NCI-H774 (cell line): ENCODE results near the gene CAVIN1.
A peak's percentile ranks its signal among the peaks of the same experiment; 100 is the strongest.
"Not testable (repeated sequence)": the region's sequence is repeated elsewhere in the genome, so short reads cannot be mapped to it uniquely, and the experiment has no call there.

Experiments
- DNase-seq: peaks from one replicate; lab custom pipeline; 2025; lab: John Stamatoyannopoulos, UW

CAVIN1 gene

GRCh38 chr17:42378359-42378958, 44.6 kb downstream of the CAVIN1 start:
- DNase-seq: no peak

GRCh38 chr17:42373896-42374295, 49.2 kb downstream of the CAVIN1 start:
- DNase-seq: no peak

GRCh38 chr17:42372142-42372541, 50.9 kb downstream of the CAVIN1 start:
- no peak for DNase-seq

- DNase-seq: not testable (repeated sequence)
Measured at GRCh38 chr17:42368797-42369561, 54.1 kb downstream of the CAVIN1 start.

- not testable (repeated sequence) for DNase-seq
Measured at GRCh38 chr17:42368310-42368709, 54.7 kb downstream of the CAVIN1 start.

- DNase-seq: not testable (repeated sequence)
Measured at GRCh38 chr17:42366176-42367023, 56.7 kb downstream of the CAVIN1 start.

- no peak for DNase-seq
Measured at GRCh38 chr17:42365136-42365535, 57.9 kb downstream of the CAVIN1 start.

GRCh38 chr17:42363767-42364585, 59.1 kb downstream of the CAVIN1 start:
- no peak for DNase-seq

GRCh38 chr17:42363231-42363630, 59.8 kb downstream of the CAVIN1 start:
- no peak for DNase-seq

- peak; percentile 74 for DNase-seq
Measured at GRCh38 chr17:42362245-42362961, 60.7 kb downstream of the CAVIN1 start.

- no peak for DNase-seq
Measured at GRCh38 chr17:42361781-42362186, 61.3 kb downstream of the CAVIN1 start.

- not testable (repeated sequence) for DNase-seq
Measured at GRCh38 chr17:42360388-42360787, 62.7 kb downstream of the CAVIN1 start.

- DNase-seq: no peak
Measured at GRCh38 chr17:42359133-42359532, 63.9 kb downstream of the CAVIN1 start.

GRCh38 chr17:42358434-42358833, 64.6 kb downstream of the CAVIN1 start:
- DNase-seq: no peak

- DNase-seq: no peak
Measured at GRCh38 chr17:42354956-42355843, 67.9 kb downstream of the CAVIN1 start.
